A673 (cell line): ENCODE measurements around the gene TAF6L. TPM values are rescaled to one million over a fixed set of nuclear protein-coding genes. Genes with fewer than 3 reads are reported as not detected.
A peak's percentile ranks its signal among the peaks of the same experiment; 100 is the strongest.

ENCODE experiments used
- BruUV-seq: library from RNA; stranded (reverse); fragments of 400-500 nt; replicated peaks from 2 replicates; lab custom pipeline; 2021; lab: Mats Ljungman, UMichigan
- CTCF ChIA-PET: fragments of 300-600 bp; sonication (Branson Sonifier 250); formaldehyde crosslinking; loops from one replicate; lab custom pipeline; 2022; ENCODE audit warnings: antibody characterized with exemption; lab: Charles Lee
- POLR2A ChIA-PET: fragments of 300-600 bp; sonication (Branson Sonifier 250); formaldehyde crosslinking; loops from one replicate; lab custom pipeline; 2022; ENCODE audit warnings: antibody characterized with exemption; ENCODE audit not compliant: low non-redundant PET; lab: Charles Lee
- DNase-seq: peaks from one replicate; pipeline ENCODE4 v3.0.0-alpha.2; 2015; ENCODE audit warnings: low spot score
- H3K27ac ChIP-seq: fragments of 200-600 bp; sonication (generic); 2 replicates; pipeline ENCODE4 v1.5.1; 2016; ENCODE audit warnings: mixed run types, low read depth, mild to moderate bottlenecking, mixed read lengths, antibody characterized with exemption, low read length; ENCODE audit not compliant: poor library complexity, severe bottlenecking
- H3K27me3 ChIP-seq: fragments of 200-600 bp; sonication (generic); replicated peaks from 2 replicates; pipeline ENCODE4 v1.6.1; 2017; ENCODE audit warnings: mixed run types, low read depth, mild to moderate bottlenecking, mixed read lengths, antibody characterized with exemption, low read length; ENCODE audit not compliant: insufficient read depth, poor library complexity
- H3K36me3 ChIP-seq: fragments of 200-600 bp; sonication (generic); 2 replicates; pipeline ENCODE4 v1.6.1; 2016; ENCODE audit warnings: mixed run types, mild to moderate bottlenecking, mixed read lengths, antibody characterized with exemption, low read length; ENCODE audit not compliant: insufficient read depth, poor library complexity, severe bottlenecking
- H3K4me1 ChIP-seq: fragments of 200-600 bp; sonication (generic); 2 replicates; pipeline ENCODE4 v1.6.1; 2017; ENCODE audit warnings: mixed run types, mild to moderate bottlenecking, mixed read lengths, antibody characterized with exemption, low read length; ENCODE audit not compliant: insufficient read depth, poor library complexity, severe bottlenecking
- H3K4me3 ChIP-seq: fragments of 200-600 bp; sonication (generic); 2 replicates; pipeline ENCODE4 v1.5.1; 2016; ENCODE audit warnings: low read depth, mixed run types, mild to moderate bottlenecking, mixed read lengths, low read length; ENCODE audit not compliant: poor library complexity, severe bottlenecking
- H3K9me3 ChIP-seq: fragments of 200-600 bp; sonication (generic); 2 replicates; pipeline ENCODE4 v1.6.1; 2016; ENCODE audit warnings: mixed run types, low read depth, mild to moderate bottlenecking, mixed read lengths, antibody characterized with exemption, low read length; ENCODE audit not compliant: poor library complexity, severe bottlenecking
- CTCF ChIP-seq: fragments of 300-800, 200-600 bp; sonication (generic); conservative IDR thresholded peaks from 2 replicates; pipeline ENCODE4 v1.5.1; 2017; ENCODE audit warnings: low read depth, mild to moderate bottlenecking, antibody characterized with exemption, low read length, moderate library complexity, mixed read lengths
- EZH2 ChIP-seq: fragments of 200-600 bp; sonication (generic); IDR thresholded peaks from 2 replicates; pipeline ENCODE4 v1.6.1; 2017; ENCODE audit warnings: borderline replicate concordance, low read depth, mild to moderate bottlenecking, mixed read lengths, antibody characterized with exemption, low read length; ENCODE audit not compliant: poor library complexity, severe bottlenecking
- intact Hi-C: fragments of 100-400 bp; cut with micrococcal nuclease; formaldehyde crosslinking; loops from one replicate; pipeline ENCODE4 v1.10.0; 2022; ENCODE audit not compliant: unreplicated experiment
- total RNA-seq: library from RNA; stranded (reverse); gene quantifications from 2 replicates; pipeline ENCODE4 v1.2.3, GENCODE V29; 2021

TAF6L gene
- total RNA-seq, 1 experiment from 2014 or later = 70.9 TPM

GRCh38 chr11:62796281-62796680, 25.1 kb downstream of the TAF6L start:
- intact Hi-C loops = no loop called here
- peaks cover 91% of the 10 kb centered on the region for H3K36me3 ChIP-seq
- H3K4me3 ChIP-seq = no peak overlapping the region
- POLR2A ChIA-PET = no interaction called here
- H3K9me3 ChIP-seq = no peaks in the 10 kb centered on the region
- H3K4me1 ChIP-seq = peaks cover 15% of the 10 kb centered on the region
- CTCF ChIA-PET = no interaction called here
- no TSS peak for BruUV-seq
- H3K27ac ChIP-seq = peak overlapping the region; percentile 40
- DNase-seq = no peak
- H3K27me3 ChIP-seq = no peaks in the 10 kb centered on the region
- TF ChIP-seq EZH2 (no peak), CTCF (no peak)

GRCh38 chr11:62799486-62799885, 28.3 kb downstream of the TAF6L start:
- Histone ChIP-seq H3K27me3 (no peaks in the 10 kb centered on the region), H3K27ac (no peak overlapping the region), H3K4me1 (peaks cover 13% of the 10 kb centered on the region), H3K36me3 (peaks cover 93% of the 10 kb centered on the region), H3K9me3 (no peaks in the 10 kb centered on the region), H3K4me3 (no peak overlapping the region)
- intact Hi-C loops = no loop called here
- ChIA-PET CTCF (no interaction called here), POLR2A (no interaction called here)
- TF ChIP-seq CTCF (no peak), EZH2 (no peak)
- BruUV-seq = no TSS peak
- no peak for DNase-seq

GRCh38 chr11:62801071-62801470, 29.9 kb downstream of the TAF6L start:
- H3K36me3 ChIP-seq = peaks cover 77% of the 10 kb centered on the region
- no peaks in the 10 kb centered on the region for H3K27me3 ChIP-seq
- no peak overlapping the region for H3K27ac ChIP-seq
- ChIA-PET POLR2A (no interaction called here), CTCF (interaction anchor here (0.5 to 0.6 kb wide), 2 partner anchors 29 to 61 kb away, joined by 4 read pairs; no protein-coding TSS in a partner anchor)
- DNase-seq = no peak
- no peak overlapping the region for H3K4me3 ChIP-seq
- H3K9me3 ChIP-seq = no peaks in the 10 kb centered on the region
- no peak for TF ChIP-seq EZH2
- no peak for TF ChIP-seq CTCF
- peaks cover 11% of the 10 kb centered on the region for H3K4me1 ChIP-seq
- no TSS peak for BruUV-seq
- intact Hi-C loops = no loop called here
